Astrocyte (in vitro differentiated cells and primary cell): ENCODE data around the gene PLAAT2.

ENCODE experiments used
- CTCF ChIP-seq: IDR thresholded peaks from 2 replicates; pipeline ENCODE4 v1.5.1; 2011; ENCODE audit warnings: low read depth, mild to moderate bottlenecking, inconsistent platforms, low read length, moderate library complexity; ENCODE audit not compliant: insufficient read depth
- EZH2 ChIP-seq: IDR thresholded peaks from 2 replicates; pipeline ENCODE4 v1.6.1; 2012; ENCODE audit warnings: mild to moderate bottlenecking, low read length, inconsistent platforms; ENCODE audit not compliant: insufficient read depth

- TF ChIP-seq CTCF: no peak
- TF ChIP-seq EZH2: no peak
These were observed 16.1 kb downstream of the PLAAT2 start for GRCh38 chr11:63547061-63547460.
